Measurements from ENCODE around the gene RELT.

Gene RELT

DNA sequence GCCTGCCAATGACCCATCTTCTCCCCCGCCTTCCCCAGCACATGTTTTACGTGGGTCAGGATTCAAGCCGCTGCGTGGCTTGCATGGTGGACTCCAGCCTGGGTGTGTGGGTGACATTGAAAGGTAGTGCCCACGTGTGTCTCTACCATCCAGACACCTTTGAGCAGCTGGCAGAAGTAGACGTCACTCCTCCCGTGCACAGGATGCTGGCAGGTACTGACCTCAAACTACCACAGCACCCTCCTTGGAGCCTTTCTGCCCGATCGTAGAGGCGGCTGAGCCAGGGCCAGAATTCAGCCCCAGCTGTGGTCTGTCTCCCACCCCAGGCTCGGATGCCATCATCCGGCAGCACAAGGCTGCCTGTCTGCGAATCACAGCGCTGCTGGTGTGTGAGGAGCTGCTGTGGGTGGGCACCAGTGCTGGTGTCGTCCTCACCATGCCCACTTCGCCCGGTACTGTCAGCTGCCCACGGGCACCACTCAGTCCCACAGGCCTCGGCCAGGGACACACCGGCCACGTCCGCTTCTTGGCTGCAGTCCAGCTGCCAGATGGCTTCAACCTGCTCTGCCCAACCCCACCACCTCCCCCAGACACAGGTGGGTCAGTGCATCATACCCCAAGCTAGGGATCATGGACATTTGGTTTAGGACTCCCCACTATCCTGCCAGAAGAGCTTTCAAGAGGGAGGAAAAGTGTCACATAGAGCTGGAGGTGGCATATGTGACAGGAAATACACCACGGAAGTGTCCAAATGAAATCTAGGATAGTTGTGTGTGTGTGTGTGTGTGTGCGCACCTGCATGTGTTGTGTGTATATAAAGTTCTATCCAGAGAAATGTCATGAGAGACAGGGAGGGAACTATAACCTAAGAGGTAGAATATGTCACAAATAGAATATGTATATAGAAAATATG lies 10.6 kb upstream of the RELT start:
- H3K4me1 ChIP-seq (ENCODE audit: low read length) = peaks cover 43% of the 10 kb centered on the region
- peaks cover 7% of the 10 kb centered on the region; the same call in 1 of the 2 replicates for H3F3A ChIP-seq (ENCODE audit: insufficient read depth, low read length)
- peak overlapping the region; percentile 56 for H3K27ac ChIP-seq (ENCODE audit: low read length)
- H3K9ac ChIP-seq (ENCODE audit: low read length) = no peak overlapping the region
- H3K9me2 ChIP-seq (replicated peaks; ENCODE audit: insufficient read depth, low read length) = no peaks in the 10 kb centered on the region
- H3K4me2 ChIP-seq (ENCODE audit: low read depth, low read length) = peak overlapping the region; percentile 14; the same call in 1 of the 2 replicates
- H3K36me3 ChIP-seq (replicated peaks; ENCODE audit: insufficient read depth, low read length) = no peaks in the 10 kb centered on the region
- DNase-seq = no peak
- no peak overlapping the region for H3K4me3 ChIP-seq (ENCODE audit: low read length)
- H3K9me3 ChIP-seq (replicated peaks; ENCODE audit: insufficient read depth, low read length) = no peaks in the 10 kb centered on the region
- H4K20me1 ChIP-seq (ENCODE audit: insufficient read depth, low read length) = no peaks in the 10 kb centered on the region
- no peaks in the 10 kb centered on the region for H3K27me3 ChIP-seq (replicated peaks; ENCODE audit: insufficient read depth, low read length)
- TF ChIP-seq, protein P1, sequence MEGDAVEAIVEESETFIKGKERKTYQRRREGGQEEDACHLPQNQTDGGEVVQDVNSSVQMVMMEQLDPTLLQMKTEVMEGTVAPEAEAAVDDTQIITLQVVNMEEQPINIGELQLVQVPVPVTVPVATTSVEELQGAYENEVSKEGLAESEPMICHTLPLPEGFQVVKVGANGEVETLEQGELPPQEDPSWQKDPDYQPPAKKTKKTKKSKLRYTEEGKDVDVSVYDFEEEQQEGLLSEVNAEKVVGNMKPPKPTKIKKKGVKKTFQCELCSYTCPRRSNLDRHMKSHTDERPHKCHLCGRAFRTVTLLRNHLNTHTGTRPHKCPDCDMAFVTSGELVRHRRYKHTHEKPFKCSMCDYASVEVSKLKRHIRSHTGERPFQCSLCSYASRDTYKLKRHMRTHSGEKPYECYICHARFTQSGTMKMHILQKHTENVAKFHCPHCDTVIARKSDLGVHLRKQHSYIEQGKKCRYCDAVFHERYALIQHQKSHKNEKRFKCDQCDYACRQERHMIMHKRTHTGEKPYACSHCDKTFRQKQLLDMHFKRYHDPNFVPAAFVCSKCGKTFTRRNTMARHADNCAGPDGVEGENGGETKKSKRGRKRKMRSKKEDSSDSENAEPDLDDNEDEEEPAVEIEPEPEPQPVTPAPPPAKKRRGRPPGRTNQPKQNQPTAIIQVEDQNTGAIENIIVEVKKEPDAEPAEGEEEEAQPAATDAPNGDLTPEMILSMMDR (IDR thresholded peaks at IDR 0.05; ENCODE audit: low read length) = no peak
- TF ChIP-seq EZH2phosphoT487 (IDR thresholded peaks at IDR 0.05; ENCODE audit: low read length) (no peak), EZH2 (optimal IDR thresholded peaks at IDR 0.05; ENCODE audit: low read depth, low read length) (no peak)
- no peak overlapping the region for H2AFZ ChIP-seq (ENCODE audit: low read length)
- H3K79me2 ChIP-seq (ENCODE audit: low read length) = no peaks in the 10 kb centered on the region

DNA sequence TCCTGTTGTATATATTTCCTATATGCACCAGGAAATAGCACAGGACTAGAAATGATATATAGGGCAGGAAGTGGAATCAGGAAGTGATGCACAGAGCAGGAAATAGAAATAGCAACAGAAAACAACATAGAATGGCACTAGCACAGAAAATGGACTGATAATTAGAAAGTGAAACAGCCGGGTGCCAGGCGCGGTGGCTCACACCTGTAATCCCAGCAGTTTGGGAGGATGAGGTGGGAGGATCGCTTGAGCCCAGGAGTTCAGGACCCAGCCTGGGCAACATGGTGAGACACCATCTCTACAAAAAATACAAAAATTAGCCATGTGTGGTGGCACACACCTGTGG lies 10.0 kb upstream of the RELT start:
- TF ChIP-seq EZH2phosphoT487 (IDR thresholded peaks at IDR 0.05; ENCODE audit: low read length) (no peak), EZH2 (optimal IDR thresholded peaks at IDR 0.05; ENCODE audit: low read depth, low read length) (no peak)
- TF ChIP-seq, protein P1 (IDR thresholded peaks at IDR 0.05; ENCODE audit: low read length) = no peak
- DNase-seq = peak; percentile 66
- H3K36me3 ChIP-seq (replicated peaks; ENCODE audit: insufficient read depth, low read length) = no peaks in the 10 kb centered on the region

DNA sequence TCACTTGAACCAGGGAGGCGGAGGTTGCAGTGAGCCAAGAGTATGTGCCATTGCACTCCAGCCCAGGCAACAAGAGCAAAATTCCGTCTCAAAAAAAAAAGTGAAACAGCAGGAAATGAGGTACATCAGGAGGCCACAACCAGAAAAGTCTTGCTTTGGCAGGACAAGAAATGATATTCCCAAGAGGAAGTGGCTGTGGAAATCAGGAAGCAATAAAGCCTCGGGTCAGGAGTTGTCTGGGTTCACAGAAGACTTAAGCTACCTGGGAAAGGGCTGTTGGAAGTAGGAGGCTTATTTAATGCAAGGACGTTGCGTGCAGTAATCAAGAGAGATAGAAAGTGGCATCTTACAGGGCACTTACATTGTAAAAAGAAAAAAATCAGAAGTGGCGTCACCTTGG lies 9.2 kb upstream of the RELT start:
- no peaks in the 10 kb centered on the region for H3K79me2 ChIP-seq (ENCODE audit: low read length)
- H3F3A ChIP-seq (ENCODE audit: insufficient read depth, low read length) = peaks cover 7% of the 10 kb centered on the region; the same call in 1 of the 2 replicates
- no peaks in the 10 kb centered on the region for H3K9me2 ChIP-seq (replicated peaks; ENCODE audit: insufficient read depth, low read length)
- H4K20me1 ChIP-seq (ENCODE audit: insufficient read depth, low read length) = no peaks in the 10 kb centered on the region
- no peak for DNase-seq
- no peak for TF ChIP-seq EZH2 (optimal IDR thresholded peaks at IDR 0.05; ENCODE audit: low read depth, low read length)
- TF ChIP-seq EZH2phosphoT487 (IDR thresholded peaks at IDR 0.05; ENCODE audit: low read length) = no peak
- TF ChIP-seq, protein P1 (IDR thresholded peaks at IDR 0.05; ENCODE audit: low read length) = no peak
- no peaks in the 10 kb centered on the region for H3K27me3 ChIP-seq (replicated peaks; ENCODE audit: insufficient read depth, low read length)
- H3K4me1 ChIP-seq (ENCODE audit: low read length) = peaks cover 48% of the 10 kb centered on the region
- H3K36me3 ChIP-seq (replicated peaks; ENCODE audit: insufficient read depth, low read length) = no peaks in the 10 kb centered on the region
- no peak overlapping the region for H3K4me3 ChIP-seq (ENCODE audit: low read length)
- H3K4me2 ChIP-seq (ENCODE audit: low read depth, low read length) = no peak overlapping the region
- H3K9me3 ChIP-seq (replicated peaks; ENCODE audit: insufficient read depth, low read length) = no peaks in the 10 kb centered on the region
- no peak overlapping the region for H3K27ac ChIP-seq (ENCODE audit: low read length)
- H2AFZ ChIP-seq (ENCODE audit: low read length) = no peak overlapping the region
- H3K9ac ChIP-seq (ENCODE audit: low read length) = no peak overlapping the region

More for the DNA sequence above, 10.0 kb upstream of the RELT start:
- peaks cover 7% of the 10 kb centered on the region; the same call in 1 of the 2 replicates for H3F3A ChIP-seq (ENCODE audit: insufficient read depth, low read length)
- H3K27ac ChIP-seq (ENCODE audit: low read length) = peak overlapping the region; percentile 56; the same call in 1 of the 2 replicates
- no peaks in the 10 kb centered on the region for H3K27me3 ChIP-seq (replicated peaks; ENCODE audit: insufficient read depth, low read length)
- H3K9me2 ChIP-seq (replicated peaks; ENCODE audit: insufficient read depth, low read length) = no peaks in the 10 kb centered on the region
- H3K4me2 ChIP-seq (ENCODE audit: low read depth, low read length) = peak overlapping the region; percentile 14; the same call in 1 of the 2 replicates
- H4K20me1 ChIP-seq (ENCODE audit: insufficient read depth, low read length) = no peaks in the 10 kb centered on the region
- H3K4me1 ChIP-seq (ENCODE audit: low read length) = peaks cover 43% of the 10 kb centered on the region
- H3K9ac ChIP-seq (ENCODE audit: low read length) = no peak overlapping the region
- no peak overlapping the region for H2AFZ ChIP-seq (ENCODE audit: low read length)
- H3K4me3 ChIP-seq (ENCODE audit: low read length) = no peak overlapping the region
- H3K79me2 ChIP-seq (ENCODE audit: low read length) = no peaks in the 10 kb centered on the region
- no peaks in the 10 kb centered on the region for H3K9me3 ChIP-seq (replicated peaks; ENCODE audit: insufficient read depth, low read length)

All from MM.1S (cell line).